AG04450 (cell line): Measurements from ENCODE around the gene AP3M1. TPM values are rescaled to one million over a fixed set of nuclear protein-coding genes. Genes with fewer than 3 reads are reported as not detected.

ENCODE experiments used
- CTCF ChIA-PET: fragments of 300-600, 350-600 bp; formaldehyde crosslinking; extraction: SDS; loops from one replicate; lab custom pipeline; 2022; ENCODE audit warnings: antibody characterized with exemption, inconsistent platforms; lab: Charles Lee
- POLR2A ChIA-PET: fragments of 350-600 bp; formaldehyde crosslinking; extraction: SDS; loops from one replicate; lab custom pipeline; 2021; ENCODE audit warnings: antibody characterized with exemption, inconsistent platforms; lab: Yijun Ruan, JAX
- DNase-seq: peaks from one replicate; pipeline ENCODE4 v3.0.0-alpha.2; 2011; ENCODE audit warnings: low read depth, low spot score
- H3K27ac ChIP-seq: one replicate; pipeline ENCODE4 v1.5.1; 2012; ENCODE audit warnings: low read depth, low read length, control low read depth
- H3K27me3 ChIP-seq: one replicate; pipeline ENCODE4 v1.6.0; 2012; ENCODE audit warnings: low read length; ENCODE audit not compliant: control insufficient read depth, insufficient read depth
- H3K4me3 ChIP-seq: 2 replicates; pipeline ENCODE4 v1.5.1; 2011; ENCODE audit warnings: mild to moderate bottlenecking, low read depth, low read length, control low read depth
- H3K9me3 ChIP-seq: 2 replicates; pipeline ENCODE4 v1.5.1; 2012; ENCODE audit warnings: low read length; ENCODE audit not compliant: control insufficient read depth, insufficient read depth
- CTCF ChIP-seq: IDR thresholded peaks from 2 replicates; pipeline ENCODE4 v1.5.1; 2011; ENCODE audit warnings: low read depth, low read length, control low read depth, inconsistent platforms
- polyA plus RNA-seq: library from polyadenylated mRNA; depleted of rRNA; stranded (reverse); fragments of >200 nt; gene quantifications from 2 replicates; pipeline ENCODE4 v1.2.3, GENCODE V29; 2011

AP3M1 gene
- polyA plus RNA-seq, 1 experiment, result 70.7 TPM

GRCh38 chr10:74135452-74135851 is 15.2 kb downstream of the AP3M1 start:
- POLR2A ChIA-PET, result no interaction called here
- no peak for TF ChIP-seq CTCF
- CTCF ChIA-PET, result interaction anchor here (1.0 to 2.3 kb wide), 3 partner anchors 78 to 195 kb away, joined by 3 to 7 read pairs (median 6); no protein-coding TSS in a partner anchor

DNA sequence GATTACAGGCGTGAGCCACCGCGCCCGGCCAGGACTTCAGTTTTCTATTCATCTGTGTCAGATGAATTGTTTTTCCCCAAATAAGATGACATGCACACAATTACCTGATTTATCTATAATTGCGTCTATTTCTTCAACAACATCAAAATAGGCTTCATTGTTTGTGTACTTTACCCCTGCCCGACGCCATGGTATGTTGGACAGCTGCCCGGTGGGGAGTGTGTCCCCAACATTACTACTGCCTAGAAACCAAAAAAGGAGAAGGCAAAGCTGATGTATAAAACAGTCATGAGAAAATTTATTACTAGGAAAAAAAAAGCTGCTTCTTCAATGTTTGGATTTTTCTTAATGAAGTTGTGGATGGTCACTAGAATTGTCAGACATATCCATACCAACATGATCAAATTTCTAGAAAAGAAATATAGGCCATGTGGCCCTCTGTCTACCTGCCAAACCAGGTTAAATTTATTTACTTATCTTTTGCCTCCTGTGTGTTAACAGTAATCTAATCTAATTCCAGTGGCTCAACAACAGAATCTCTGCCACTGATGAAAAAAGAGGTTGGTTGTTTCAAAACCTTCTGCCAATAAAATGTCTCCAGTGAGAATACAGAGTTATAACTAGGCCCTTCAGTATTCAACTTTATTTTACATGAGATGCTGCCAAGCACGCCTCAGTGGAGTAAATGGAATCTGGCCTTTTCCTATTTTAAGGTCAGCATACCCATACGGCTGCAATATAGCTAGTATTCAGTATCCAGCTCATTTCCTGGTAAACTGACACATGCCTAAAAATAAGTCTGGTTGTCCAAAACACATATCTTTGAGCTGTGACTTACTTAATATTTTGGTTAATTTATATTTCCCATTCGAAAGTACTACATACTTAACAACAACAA is 16.5 kb downstream of the AP3M1 start:
- no peak for TF ChIP-seq CTCF
- H3K4me3 ChIP-seq, result no peak overlapping the region
- no peak for DNase-seq
- no peak overlapping the region for H3K27ac ChIP-seq
- H3K9me3 ChIP-seq, result no peaks in the 10 kb centered on the region
- CTCF ChIA-PET, result interaction anchor here (1.0 to 2.3 kb wide), 3 partner anchors 79 to 194 kb away, joined by 3 to 7 read pairs (median 6); no protein-coding TSS in a partner anchor
- H3K27me3 ChIP-seq, result no peaks in the 10 kb centered on the region
- POLR2A ChIA-PET, result no interaction called here

More at GRCh38 chr10:74135452-74135851, 15.2 kb downstream of the AP3M1 start:
- Histone ChIP-seq H3K27ac (no peak overlapping the region), H3K4me3 (no peak overlapping the region), H3K9me3 (no peaks in the 10 kb centered on the region; the same call in 1 of the 2 replicates), H3K27me3 (no peaks in the 10 kb centered on the region)
- no peak for DNase-seq

- ChIA-PET CTCF (interaction anchor here (0.7 to 1.5 kb wide), 6 partner anchors 15 to 237 kb away, joined by 3 to 5 read pairs (median 4); no protein-coding TSS in a partner anchor), POLR2A (no interaction called here)
- no peaks in the 10 kb centered on the region for H3K9me3 ChIP-seq
- no peak for TF ChIP-seq CTCF
- H3K27ac ChIP-seq, result no peak overlapping the region
- DNase-seq, result no peak
- H3K27me3 ChIP-seq, result no peaks in the 10 kb centered on the region
- no peak overlapping the region for H3K4me3 ChIP-seq
These were observed 27.5 kb downstream of the AP3M1 start for GRCh38 chr10:74123081-74123480.

DNA sequence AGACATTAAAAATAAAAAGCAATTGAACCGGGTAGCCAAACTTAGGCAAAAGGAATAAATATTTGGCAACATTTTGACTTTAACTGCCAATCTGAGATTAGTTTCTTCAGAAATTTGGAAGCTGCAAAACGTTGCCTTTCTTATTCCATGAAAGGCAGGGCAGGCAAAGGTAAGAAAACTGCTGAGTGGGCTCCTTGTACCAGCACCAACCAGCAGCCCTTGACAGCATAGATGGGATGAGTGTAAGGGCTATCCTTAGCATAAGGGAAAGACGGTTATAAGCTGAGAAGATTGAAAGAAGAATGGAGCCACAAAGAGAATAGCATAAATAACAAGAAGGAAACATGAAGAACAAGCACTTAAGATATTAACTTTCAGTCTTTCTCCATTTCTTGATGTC is 28.6 kb downstream of the AP3M1 start:
- no peak for TF ChIP-seq CTCF
- ChIA-PET POLR2A (no interaction called here), CTCF (interaction anchor here (0.8 to 1.2 kb wide), 3 partner anchors 91 to 272 kb away, joined by 3 to 4 read pairs (median 3); no protein-coding TSS in a partner anchor)
- no peak overlapping the region for H3K27ac ChIP-seq
- no peaks in the 10 kb centered on the region for H3K9me3 ChIP-seq
- H3K27me3 ChIP-seq, result no peaks in the 10 kb centered on the region
- H3K4me3 ChIP-seq, result no peak overlapping the region
- DNase-seq, result no peak

DNA sequence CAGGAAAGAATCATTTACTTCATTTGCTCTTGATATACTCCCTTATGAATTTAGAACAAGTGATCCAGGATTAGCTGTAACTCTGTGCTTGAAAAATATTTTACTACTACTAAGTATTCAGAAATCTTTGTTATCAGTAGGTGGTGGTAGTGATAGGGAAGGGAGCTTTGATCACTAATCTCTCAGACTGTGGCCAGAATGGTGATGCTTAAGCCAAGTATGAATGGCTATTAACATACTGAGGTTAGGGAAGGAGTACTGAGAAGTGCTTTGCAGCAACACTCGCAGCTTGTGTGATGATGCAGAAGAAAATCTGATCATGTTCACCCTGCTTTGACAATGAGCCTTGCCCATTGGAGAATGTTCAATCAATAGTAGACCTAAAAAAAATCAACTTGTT is 29.3 kb downstream of the AP3M1 start:
- H3K27ac ChIP-seq, result no peak overlapping the region
- H3K4me3 ChIP-seq, result no peak overlapping the region
- no peaks in the 10 kb centered on the region for H3K9me3 ChIP-seq
- H3K27me3 ChIP-seq, result no peaks in the 10 kb centered on the region
- no peak for DNase-seq
- CTCF ChIA-PET, result interaction anchor here (1.2 kb wide), 1 partner anchor 92 kb away, joined by 3 read pairs; no protein-coding TSS in a partner anchor
- POLR2A ChIA-PET, result no interaction called here
- no peak for TF ChIP-seq CTCF
